Measurements from ENCODE around the gene WASF1.

DNA sequence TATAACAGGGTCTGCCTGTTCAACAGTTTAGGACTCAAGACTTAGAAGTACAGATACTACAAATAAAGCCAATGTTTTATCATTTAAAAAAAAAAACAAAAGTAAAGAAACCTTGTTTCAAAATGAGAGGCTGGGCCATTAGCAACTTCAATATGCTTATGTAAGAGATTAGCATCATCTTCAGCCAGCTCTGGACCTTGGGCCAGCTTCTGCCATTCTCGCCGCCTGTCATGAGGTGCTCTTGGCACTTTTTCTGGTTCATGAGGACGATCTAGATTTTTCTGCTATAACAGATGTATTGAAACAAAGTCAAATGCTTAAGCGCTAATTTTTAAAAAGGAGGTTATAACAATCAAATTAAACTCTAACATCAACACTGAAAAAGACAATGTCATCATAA is 74.2 kb downstream of the WASF1 start:
- TF ChIP-seq EZH2 (IDR thresholded peaks at IDR 0.05; ENCODE audit: insufficient read depth, poor library complexity, severe bottlenecking), result no peak
- no peak for TF ChIP-seq EZH2phosphoT487 (IDR thresholded peaks at IDR 0.05; ENCODE audit: insufficient read depth, low read depth)
